ENCODE data around the gene FYN.

FYN gene

DNA sequence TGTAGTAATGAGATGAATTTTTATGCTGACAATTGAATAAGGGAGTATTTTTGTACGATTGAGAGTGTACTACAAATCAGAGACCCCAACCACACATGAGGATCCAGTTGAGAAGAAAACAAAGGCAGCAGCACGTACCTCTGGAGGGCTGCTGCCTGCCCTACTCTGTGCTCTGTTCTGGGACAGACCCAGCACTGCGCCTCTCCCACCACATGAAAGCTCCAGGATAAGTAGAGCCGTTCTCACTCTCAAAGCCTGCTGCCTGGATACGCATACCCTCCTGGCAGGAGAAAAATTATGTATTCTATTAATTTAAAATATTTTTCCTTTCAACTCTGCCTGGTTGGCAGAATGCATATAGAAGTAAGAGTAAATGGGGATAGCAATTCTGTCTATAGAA, 256.1 kb downstream of the FYN start:
- Histone ChIP-seq H3K36me3 (ENCODE audit: control insufficient read depth, low read length) (no peaks in the 10 kb centered on the region), H3K79me2 (ENCODE audit: control insufficient read depth, low read length) (no peaks in the 10 kb centered on the region), H3K27me3 (ENCODE audit: control insufficient read depth, low read length) (peaks cover 28% of the 10 kb centered on the region), H3K4me1 (ENCODE audit: control insufficient read depth, low read length) (no peaks in the 10 kb centered on the region), H3F3A (ENCODE audit: control insufficient read depth, insufficient read depth) (no peaks in the 10 kb centered on the region), H4K20me1 (ENCODE audit: control insufficient read depth, insufficient read depth, low read depth, low read length) (no peaks in the 10 kb centered on the region), H3K4me2 (ENCODE audit: low read length) (no peak overlapping the region), H3K4me3 (ENCODE audit: low read length) (no peak overlapping the region), H3K9me3 (ENCODE audit: control insufficient read depth, insufficient read depth, low read length) (no peaks in the 10 kb centered on the region), H3K9me2 (replicated peaks; ENCODE audit: control insufficient read depth, low read length) (no peaks in the 10 kb centered on the region), H3K27ac (ENCODE audit: low read depth, low read length) (no peak overlapping the region)
- TF ChIP-seq, protein P1, sequence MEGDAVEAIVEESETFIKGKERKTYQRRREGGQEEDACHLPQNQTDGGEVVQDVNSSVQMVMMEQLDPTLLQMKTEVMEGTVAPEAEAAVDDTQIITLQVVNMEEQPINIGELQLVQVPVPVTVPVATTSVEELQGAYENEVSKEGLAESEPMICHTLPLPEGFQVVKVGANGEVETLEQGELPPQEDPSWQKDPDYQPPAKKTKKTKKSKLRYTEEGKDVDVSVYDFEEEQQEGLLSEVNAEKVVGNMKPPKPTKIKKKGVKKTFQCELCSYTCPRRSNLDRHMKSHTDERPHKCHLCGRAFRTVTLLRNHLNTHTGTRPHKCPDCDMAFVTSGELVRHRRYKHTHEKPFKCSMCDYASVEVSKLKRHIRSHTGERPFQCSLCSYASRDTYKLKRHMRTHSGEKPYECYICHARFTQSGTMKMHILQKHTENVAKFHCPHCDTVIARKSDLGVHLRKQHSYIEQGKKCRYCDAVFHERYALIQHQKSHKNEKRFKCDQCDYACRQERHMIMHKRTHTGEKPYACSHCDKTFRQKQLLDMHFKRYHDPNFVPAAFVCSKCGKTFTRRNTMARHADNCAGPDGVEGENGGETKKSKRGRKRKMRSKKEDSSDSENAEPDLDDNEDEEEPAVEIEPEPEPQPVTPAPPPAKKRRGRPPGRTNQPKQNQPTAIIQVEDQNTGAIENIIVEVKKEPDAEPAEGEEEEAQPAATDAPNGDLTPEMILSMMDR (IDR thresholded peaks at IDR 0.05; ENCODE audit: low read depth, low read length, poor library complexity, severe bottlenecking), result no peak
- no peak for TF ChIP-seq EZH2phosphoT487 (IDR thresholded peaks at IDR 0.05; ENCODE audit: borderline replicate concordance, low read length)

DNA sequence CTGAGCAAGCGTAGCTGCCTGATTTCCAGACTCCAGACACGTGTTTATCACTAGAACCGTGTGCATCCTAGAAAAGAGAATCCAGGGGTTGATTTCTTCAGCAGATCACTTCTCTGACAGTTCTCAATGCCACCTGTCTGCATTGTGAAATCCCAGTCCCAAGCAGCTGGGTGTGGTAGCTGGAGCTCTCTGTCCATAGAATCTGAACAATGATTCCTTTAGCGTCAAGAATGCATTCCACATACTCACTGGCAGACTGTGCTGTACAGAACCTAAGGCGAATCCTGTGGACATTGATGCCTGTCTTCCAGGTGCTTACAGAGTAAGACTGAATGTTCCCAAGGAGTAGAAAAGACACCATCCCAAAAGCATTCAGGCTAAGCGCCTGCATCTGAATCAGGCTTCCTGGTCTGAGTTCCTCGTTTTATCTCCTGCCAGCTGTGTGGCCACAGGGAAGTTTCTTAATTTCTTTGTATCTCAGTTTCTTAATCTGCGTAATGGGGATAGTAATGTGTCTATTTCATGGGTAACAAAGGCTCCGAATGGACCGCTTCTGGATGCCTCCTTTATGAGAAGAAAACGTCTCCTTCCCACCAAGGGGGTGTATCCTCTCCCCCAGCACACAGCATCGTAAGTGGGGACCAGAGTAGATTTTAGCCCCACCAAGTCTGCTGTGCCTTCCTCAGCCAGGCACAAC, 257.2 kb downstream of the FYN start:
- H4K20me1 ChIP-seq (ENCODE audit: control insufficient read depth, insufficient read depth, low read depth, low read length), result no peaks in the 10 kb centered on the region
- no peaks in the 10 kb centered on the region for H3K9me2 ChIP-seq (replicated peaks; ENCODE audit: control insufficient read depth, low read length)
- no peak overlapping the region for H3K4me2 ChIP-seq (ENCODE audit: low read length)
- no peaks in the 10 kb centered on the region for H3K79me2 ChIP-seq (ENCODE audit: control insufficient read depth, low read length)
- no peaks in the 10 kb centered on the region for H3F3A ChIP-seq (ENCODE audit: control insufficient read depth, insufficient read depth)
- no peaks in the 10 kb centered on the region for H3K36me3 ChIP-seq (ENCODE audit: control insufficient read depth, low read length)
- no peak overlapping the region for H3K4me3 ChIP-seq (ENCODE audit: low read length)
- no peaks in the 10 kb centered on the region for H3K4me1 ChIP-seq (ENCODE audit: control insufficient read depth, low read length)
- no peaks in the 10 kb centered on the region for H3K9me3 ChIP-seq (ENCODE audit: control insufficient read depth, insufficient read depth, low read length)
- TF ChIP-seq, protein P1 (IDR thresholded peaks at IDR 0.05; ENCODE audit: low read depth, low read length, poor library complexity, severe bottlenecking), result no peak
- no peak for TF ChIP-seq EZH2phosphoT487 (IDR thresholded peaks at IDR 0.05; ENCODE audit: borderline replicate concordance, low read length)
- peaks cover 28% of the 10 kb centered on the region for H3K27me3 ChIP-seq (ENCODE audit: control insufficient read depth, low read length)
- no peak overlapping the region for H3K27ac ChIP-seq (ENCODE audit: low read depth, low read length)

DNA sequence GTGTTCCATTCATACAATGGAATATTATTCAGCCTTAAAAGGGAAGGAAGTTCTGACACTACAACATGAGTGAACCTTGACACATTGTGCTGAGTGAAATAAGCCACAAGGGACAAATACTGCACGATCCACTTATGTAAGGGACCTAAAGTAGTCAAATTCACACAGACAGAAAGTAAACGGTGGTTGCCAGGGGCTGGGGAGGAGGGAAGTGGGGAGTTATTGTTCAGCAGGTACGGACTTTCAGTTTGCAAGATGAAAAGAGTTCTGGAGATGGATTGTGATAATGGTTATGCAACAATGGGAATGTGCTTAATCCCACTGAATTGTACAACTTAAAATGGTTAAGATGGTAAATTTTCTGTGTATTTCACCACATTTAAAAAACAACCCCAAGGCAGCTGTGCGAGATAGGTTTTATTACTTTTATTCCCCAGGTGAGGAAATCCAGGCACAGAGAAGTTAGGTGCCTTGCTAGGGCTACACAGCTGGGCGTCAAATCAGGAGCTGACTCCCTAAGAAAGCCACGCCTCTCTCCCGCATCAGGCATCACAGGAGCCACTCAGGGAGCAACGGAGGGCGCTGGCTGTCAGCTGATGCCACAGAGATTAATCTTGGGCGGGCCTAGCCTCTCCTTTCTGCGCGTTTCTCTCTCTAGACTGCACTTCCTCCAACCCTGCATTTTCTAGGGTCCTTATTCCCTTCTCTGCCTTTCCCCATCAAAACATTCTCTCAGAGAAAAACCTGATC, 258.2 kb downstream of the FYN start:
- Histone ChIP-seq H4K20me1 (ENCODE audit: control insufficient read depth, insufficient read depth, low read depth, low read length) (no peaks in the 10 kb centered on the region), H3K79me2 (ENCODE audit: control insufficient read depth, low read length) (no peaks in the 10 kb centered on the region), H3K4me3 (ENCODE audit: low read length) (no peak overlapping the region), H3K4me1 (ENCODE audit: control insufficient read depth, low read length) (no peaks in the 10 kb centered on the region), H3F3A (ENCODE audit: control insufficient read depth, insufficient read depth) (no peaks in the 10 kb centered on the region), H3K27me3 (ENCODE audit: control insufficient read depth, low read length) (peaks cover 25% of the 10 kb centered on the region), H3K4me2 (ENCODE audit: low read length) (no peak overlapping the region), H3K36me3 (ENCODE audit: control insufficient read depth, low read length) (no peaks in the 10 kb centered on the region), H3K27ac (ENCODE audit: low read depth, low read length) (no peak overlapping the region), H3K9me2 (replicated peaks; ENCODE audit: control insufficient read depth, low read length) (no peaks in the 10 kb centered on the region), H3K9me3 (ENCODE audit: control insufficient read depth, insufficient read depth, low read length) (no peaks in the 10 kb centered on the region)
- TF ChIP-seq EZH2phosphoT487 (IDR thresholded peaks at IDR 0.05; ENCODE audit: borderline replicate concordance, low read length), result no peak
- TF ChIP-seq, protein P1 (IDR thresholded peaks at IDR 0.05; ENCODE audit: low read depth, low read length, poor library complexity, severe bottlenecking), result no peak

All from DOHH2 (cell line).